GM12878 (cell line): ENCODE results near the gene ADRA2B. TPM values are rescaled to one million over a fixed set of nuclear protein-coding genes. Genes with fewer than 3 reads are reported as not detected.

Source experiments
- ATAC-seq: fragments of 200-7000 bp; cut with Tn5 transposase; 3 replicates; pipeline ENCODE4 v1.9.1; 2020; ENCODE audit warnings: mild to moderate bottlenecking, moderate library complexity
- BruUV-seq: library from RNA; stranded (reverse); fragments of 400-500 nt; replicated peaks from 2 replicates; lab custom pipeline; 2021; lab: Mats Ljungman, UMichigan
- CTCF ChIA-PET: fragments of 300-600 bp; sonication (Branson Sonifier 250); formaldehyde crosslinking; extraction: SDS; loops from one replicate; lab custom pipeline; 2021; ENCODE audit warnings: inconsistent platforms; lab: Yijun Ruan, JAX
- POLR2A ChIA-PET: fragments of 350-600 bp; formaldehyde crosslinking; extraction: SDS; loops from one replicate; lab custom pipeline; 2021; ENCODE audit warnings: inconsistent platforms; lab: Charles Lee
- RAD21 ChIA-PET: fragments of 300-600 bp; sonication (Branson Sonifier 250); formaldehyde crosslinking; loops from one replicate; lab custom pipeline; 2023; ENCODE audit warnings: antibody characterized with exemption; ENCODE audit not compliant: unreplicated experiment; lab: Charles Lee
- SMC1A ChIA-PET: fragments of 300-600 bp; sonication (Branson Sonifier 250); formaldehyde crosslinking; loops from one replicate; lab custom pipeline; 2023; ENCODE audit not compliant: unreplicated experiment, uncharacterized antibody; lab: Charles Lee
- DNase-seq: peaks from one replicate; pipeline ENCODE4 v3.0.0-alpha.2; 2011; ENCODE audit warnings: low read depth, low spot score
- FAIRE-seq: peaks from 3 replicates; lab custom pipeline; 2011; peaks lifted over from hg19 to GRCh38; lab: Jason Lieb, UNC
- H2AFZ ChIP-seq: 2 replicates; pipeline ENCODE4 v1.6.0; 2011; ENCODE audit warnings: low read depth, low read length, control low read depth; ENCODE audit not compliant: control insufficient read depth
- H3K27ac ChIP-seq: 2 replicates; pipeline ENCODE4 v1.5.1; 2011; ENCODE audit warnings: control low read depth; ENCODE audit not compliant: control insufficient read depth, insufficient read depth
- H3K27me3 ChIP-seq, 2 experiments: replicated peaks in 1 of 2; 2 replicates each; pipeline versions ENCODE4 v1.6.0 to v1.6.1; 2011; ENCODE audit warnings: low read length in 1 of 2; ENCODE audit not compliant: control insufficient read depth in 2 of 2, insufficient read depth in 2 of 2
- H3K36me3 ChIP-seq, 2 experiments: 2 replicates each; pipeline ENCODE4 v1.5.1; 2011; ENCODE audit warnings: low read length in 1 of 2; ENCODE audit not compliant: control insufficient read depth in 2 of 2, insufficient read depth in 2 of 2
- H3K4me1 ChIP-seq: 2 replicates; pipeline ENCODE4 v1.6.1; 2011; ENCODE audit warnings: mild to moderate bottlenecking, low read length, moderate library complexity, mixed read lengths; ENCODE audit not compliant: control insufficient read depth, insufficient read depth
- H3K4me2 ChIP-seq: 2 replicates; pipeline ENCODE4 v1.6.0; 2011; ENCODE audit warnings: control low read depth; ENCODE audit not compliant: control insufficient read depth, insufficient read depth
- H3K4me3 ChIP-seq: fragments of 200-600 bp; sonication (generic); 2 replicates; pipeline ENCODE4 v1.5.1; 2016
- H3K79me2 ChIP-seq: 2 replicates; pipeline ENCODE4 v1.6.0; 2011; ENCODE audit warnings: low read length; ENCODE audit not compliant: control insufficient read depth, insufficient read depth
- H3K9ac ChIP-seq: 2 replicates; pipeline ENCODE4 v1.8.0; 2011; ENCODE audit warnings: low read length, control low read depth, mixed read lengths; ENCODE audit not compliant: control insufficient read depth, insufficient read depth
- H3K9me3 ChIP-seq: replicated peaks from 3 replicates; pipeline ENCODE4 v1.5.1; 2011; ENCODE audit warnings: mild to moderate bottlenecking, low read length; ENCODE audit not compliant: control insufficient read depth, insufficient read depth
- H4K20me1 ChIP-seq: 2 replicates; pipeline ENCODE4 v1.6.0; 2011; ENCODE audit not compliant: control insufficient read depth, insufficient read depth
- KLF5 ChIP-seq: fragments of 450-650 bp; IDR thresholded peaks from 2 replicates; pipeline ENCODE4 v1.6.1; 2014; ENCODE audit warnings: mild to moderate bottlenecking; ENCODE audit not compliant: partially characterized antibody
- POU2F2 ChIP-seq: IDR thresholded peaks from 3 replicates; pipeline ENCODE4 v1.6.1; 2011; ENCODE audit warnings: low read depth, mild to moderate bottlenecking, low read length, borderline replicate concordance
- RFX5 ChIP-seq: IDR thresholded peaks from 2 replicates; pipeline ENCODE4 v1.6.1; 2011; ENCODE audit warnings: low read depth, low read length, improper control_type of control experiment
- TCF3 ChIP-seq: IDR thresholded peaks from 2 replicates; pipeline ENCODE4 v1.6.1; 2012; ENCODE audit warnings: low read depth, mild to moderate bottlenecking, low read length, borderline replicate concordance; ENCODE audit not compliant: insufficient read depth
- WGBS: methylation state at CpG from one replicate; pipeline ENCODE4 v1.1.6; 2016; ENCODE audit warnings: low lambda C conversion rate; ENCODE audit not compliant: insufficient replicate concordance, insufficient coverage; ENCODE audit errors: missing lambda C conversion rate; 5-methylcytosine and 5-hydroxymethylcytosine counted together
- in situ Hi-C: fragments of 300-500 bp; cut with MboI; formaldehyde crosslinking; loops from 9 replicates; pipeline ENCODE4 v1.14.3; 2018; ENCODE audit warnings: mixed read lengths
- intact Hi-C: fragments of 100-400 bp; cut with micrococcal nuclease; formaldehyde crosslinking; loops from one replicate; pipeline ENCODE4 v1.14.2; 2022; ENCODE audit not compliant: unreplicated experiment
- polyA plus RNA-seq, 11 experiments: library from polyadenylated mRNA; depleted of rRNA in 4 of 11; unstranded in 6 of 11; stranded (reverse) in 5 of 11; fragments of >200 nt; fragmentation: Nextera tagmentation in 4 of 11; fragmentation: Illumina TruSeq in 1 of 11; extraction: Ambion mirVana in 4 of 11; extraction: Trizol in 1 of 11; gene quantifications; 1 replicate in 1 of 11; 2 replicates in 10 of 11; pipeline versions ENCODE4 v1.2.1 to v1.2.3, GENCODE V29; 2011 to 2016; ENCODE audit warnings: inconsistent platforms in 2 of 11, missing spikeins in 2 of 11, low read depth in 1 of 11
- total RNA-seq, 4 experiments: library from RNA; depleted of rRNA in 3 of 4; stranded (reverse); fragments of >200 nt in 3 of 4; fragmentation: Illumina TruSeq in 1 of 4; extraction: Trizol in 1 of 4; gene quantifications; 2 replicates each; pipeline versions ENCODE4 v1.2.1 to v1.2.3, GENCODE V29; 2013 to 2021
- TF ChIP-seq, protein P1 (sequence below): IDR thresholded peaks from 2 replicates; pipeline ENCODE4 v1.6.1; 2011; ENCODE audit warnings: low read depth, mild to moderate bottlenecking, low read length, moderate library complexity, borderline replicate concordance; ENCODE audit errors: extremely low read depth

ADRA2B gene
- total and polyA plus RNA-seq, 10 of the 15 experiments (the other 5 are each of a cell fraction or from before 2014, with no cell fraction given), result 0.01 to 0.10 (median 0.04) TPM; not detected in 6

DNA sequence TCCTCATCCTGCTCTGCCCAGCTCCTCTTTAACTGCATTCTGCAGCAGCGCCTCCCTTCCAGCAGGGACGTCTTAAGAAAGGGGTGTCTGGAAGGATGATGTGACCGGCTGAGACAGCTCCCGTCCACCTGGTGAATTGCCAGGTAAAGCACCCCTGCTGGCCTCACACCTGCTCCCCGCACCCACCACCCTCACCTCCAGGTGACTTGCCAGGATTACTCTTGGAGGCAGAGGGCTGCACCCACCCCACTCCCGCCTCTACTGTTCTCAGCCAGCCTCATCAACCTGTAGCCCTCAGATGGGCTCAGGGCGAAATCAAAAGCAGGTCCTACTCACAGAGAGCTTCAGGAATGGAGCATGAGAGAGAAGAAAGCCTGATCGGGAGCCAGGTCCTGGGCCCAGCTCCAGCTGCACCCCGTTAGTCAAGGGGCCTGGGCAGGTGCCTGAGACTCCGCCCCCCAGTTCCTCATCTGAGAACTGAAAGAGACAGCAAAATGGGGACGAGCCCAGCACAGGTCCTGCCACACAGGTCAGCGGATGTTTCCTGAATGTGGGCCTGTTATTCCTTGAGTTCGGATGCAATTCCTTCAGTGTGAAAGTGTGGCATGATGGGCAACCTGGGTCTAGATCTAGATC is 5.6 kb downstream of the ADRA2B start:
- TF ChIP-seq POU2F2 (no peak), TCF3 (no peak), RFX5 (no peak), KLF5 (no peak)
- TF ChIP-seq, protein P1, sequence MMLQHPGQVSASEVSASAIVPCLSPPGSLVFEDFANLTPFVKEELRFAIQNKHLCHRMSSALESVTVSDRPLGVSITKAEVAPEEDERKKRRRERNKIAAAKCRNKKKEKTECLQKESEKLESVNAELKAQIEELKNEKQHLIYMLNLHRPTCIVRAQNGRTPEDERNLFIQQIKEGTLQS, result no peak
- intact Hi-C loops, result no loop called here
- CTCF ChIA-PET, result interaction anchor here (0.7 to 1.7 kb wide), 4 partner anchors 9 to 118 kb away, joined by 3 to 7 read pairs (median 4); no protein-coding TSS in a partner anchor
- ATAC-seq (no peak), DNase-seq (no peak), FAIRE-seq (no peak)
- Histone ChIP-seq H3K4me1 (no peaks in the 10 kb centered on the region), H4K20me1 (no peaks in the 10 kb centered on the region), H3K36me3 (no peaks in the 10 kb centered on the region), H3K9me3 (no peaks in the 10 kb centered on the region; the same call in 2 of the 3 replicates), H3K4me2 (no peak overlapping the region), H3K27ac (no peak overlapping the region), H3K27me3 (no peaks in the 10 kb centered on the region), H3K9ac (no peak overlapping the region), H2AFZ (no peak overlapping the region), H3K4me3 (no peak overlapping the region), H3K79me2 (no peaks in the 10 kb centered on the region)
- in situ Hi-C loops, result no loop called here
- 39% methylated on average over 13 of the region's 13 CpGs for WGBS
- no TSS peak for BruUV-seq
- RAD21 ChIA-PET, result interaction anchor here (1.6 kb wide), 1 partner anchor 64 kb away, joined by 4 read pairs; no protein-coding TSS in a partner anchor
- POLR2A ChIA-PET, result no interaction called here
- SMC1A ChIA-PET, result no interaction called here
